H1 (cell line): ENCODE measurements around the gene ZFYVE21. TPM values are rescaled to one million over a fixed set of nuclear protein-coding genes. Genes with fewer than 3 reads are reported as not detected.

Experiments used
- CTCF ChIA-PET: fragments of 300-600 bp; sonication (Branson Sonifier 250); formaldehyde crosslinking; loops from one replicate; lab custom pipeline; 2021; ENCODE audit not compliant: partially characterized antibody; lab: Charles Lee
- POLR2A ChIA-PET: fragments of 300-600 bp; sonication (Branson Sonifier 250); formaldehyde crosslinking; loops from one replicate; lab custom pipeline; 2021; ENCODE audit warnings: inconsistent platforms; ENCODE audit not compliant: partially characterized antibody; lab: Charles Lee
- DNase-seq, 2 experiments: peaks; one replicate each; pipeline versions ENCODE4 v3.0.0 to v3.0.0-alpha.2; 2010 to 2022; ENCODE audit warnings: low spot score in 2 of 2, low read depth in 1 of 2, mixed read lengths in 1 of 2
- FAIRE-seq: peaks from 2 replicates; lab custom pipeline; 2011; peaks lifted over from hg19 to GRCh38; lab: Jason Lieb, UNC
- H2AFZ ChIP-seq: 2 replicates; pipeline ENCODE4 v1.8.1; 2012; ENCODE audit warnings: low read length, inconsistent platforms
- H2AK5ac ChIP-seq: 2 replicates; pipeline ENCODE4 v1.6.1; 2013; ENCODE audit warnings: low read depth, low read length
- H2BK120ac ChIP-seq: replicated peaks from 2 replicates; pipeline ENCODE3; 2013; ENCODE audit warnings: low read depth, low read length, inconsistent platforms
- H2BK12ac ChIP-seq: 2 replicates; pipeline ENCODE4 v1.6.1; 2013; ENCODE audit warnings: low read depth, low read length
- H2BK15ac ChIP-seq: 2 replicates; pipeline ENCODE4 v1.6.1; 2013; ENCODE audit warnings: low read length
- H2BK20ac ChIP-seq: 2 replicates; pipeline ENCODE4 v1.6.1; 2013; ENCODE audit warnings: low read length
- H2BK5ac ChIP-seq: 2 replicates; pipeline ENCODE4 v1.6.1; 2013; ENCODE audit warnings: low read depth, low read length
- H3K14ac ChIP-seq: 2 replicates; pipeline ENCODE4 v1.6.1; 2013; ENCODE audit warnings: inconsistent platforms; ENCODE audit not compliant: insufficient read length
- H3K18ac ChIP-seq: 2 replicates; pipeline ENCODE4 v1.6.1; 2013; ENCODE audit warnings: low read length; ENCODE audit errors: extremely low read depth
- H3K23ac ChIP-seq: 2 replicates; pipeline ENCODE4 v1.6.1; 2013; ENCODE audit warnings: inconsistent platforms; ENCODE audit not compliant: insufficient read length
- H3K23me2 ChIP-seq: 2 replicates; pipeline ENCODE4 v1.6.1; 2013; ENCODE audit warnings: low read depth, low read length
- H3K27ac ChIP-seq: 2 replicates; pipeline ENCODE4 v1.6.1; 2011; ENCODE audit warnings: low read depth, low read length, inconsistent platforms
- H3K27me3 ChIP-seq, 4 experiments: replicated peaks in 1 of 4; 1 replicate in 1 of 4; 2 replicates in 3 of 4; pipeline versions ENCODE4 v1.6.1 to v1.8.1; 2011 to 2013; ENCODE audit warnings: low read length in 3 of 4, mild to moderate bottlenecking in 3 of 4, inconsistent platforms in 2 of 4, mixed read lengths in 2 of 4, moderate library complexity in 1 of 4; ENCODE audit not compliant: control insufficient read depth in 3 of 4, insufficient read depth in 3 of 4; ENCODE audit errors: extremely low read depth in 1 of 4
- H3K36me3 ChIP-seq, 4 experiments: 2 replicates each; pipeline versions ENCODE4 v1.6.1 to v1.8.1; 2011 to 2013; ENCODE audit warnings: mild to moderate bottlenecking in 4 of 4, low read length in 3 of 4, moderate library complexity in 2 of 4, control low read depth in 1 of 4, inconsistent platforms in 1 of 4; ENCODE audit not compliant: insufficient read depth in 4 of 4, control insufficient read depth in 2 of 4
- H3K4ac ChIP-seq: replicated peaks from 2 replicates; pipeline ENCODE3; 2013; ENCODE audit warnings: low read length, low read depth, mixed read lengths, inconsistent platforms; ENCODE audit not compliant: insufficient read length
- H3K4me1 ChIP-seq, 4 experiments: replicated peaks in 1 of 4; 1 replicate in 1 of 4; 2 replicates in 3 of 4; pipeline versions ENCODE4 v1.6.1 to v1.8.1; 2011 to 2013; ENCODE audit warnings: low read length in 3 of 4, inconsistent platforms in 2 of 4, mixed read lengths in 1 of 4; ENCODE audit not compliant: insufficient read depth in 4 of 4, control insufficient read depth in 3 of 4
- H3K4me2 ChIP-seq, 2 experiments: 2 replicates each; pipeline versions ENCODE4 v1.6.1 to v1.8.1; 2011 to 2013; ENCODE audit warnings: low read depth in 2 of 2, low read length in 2 of 2, control low read depth in 1 of 2, inconsistent platforms in 1 of 2, mild to moderate bottlenecking in 1 of 2; ENCODE audit not compliant: insufficient read depth in 1 of 2
- H3K4me3 ChIP-seq, 4 experiments: fragments of 200-600, 300-600 bp in 1 of 4; sonication (generic), shearing (Covaris generic), sonication (Bioruptor Twin) in 1 of 4; 2 replicates each; pipeline versions ENCODE4 v1.5.1 to v1.8.1; 2011 to 2016; ENCODE audit warnings: low read length in 4 of 4, low read depth in 3 of 4, control low read depth in 2 of 4, inconsistent platforms in 2 of 4, mild to moderate bottlenecking in 2 of 4, mixed read lengths in 1 of 4, moderate library complexity in 1 of 4; ENCODE audit not compliant: insufficient read depth in 2 of 4; ENCODE audit errors: extremely low read depth in 1 of 4
- H3K56ac ChIP-seq: replicated peaks from 2 replicates; pipeline ENCODE3; 2013; ENCODE audit warnings: low read depth, mild to moderate bottlenecking, mixed read lengths, low read length, inconsistent platforms; ENCODE audit not compliant: insufficient read length
- H3K79me1 ChIP-seq: 2 replicates; pipeline ENCODE4 v1.6.1; 2013; ENCODE audit warnings: low read depth, low read length, control low read depth
- H3K79me2 ChIP-seq, 2 experiments: 2 replicates each; pipeline versions ENCODE4 v1.6.1 to v1.8.1; 2012 to 2013; ENCODE audit warnings: low read length in 2 of 2, mild to moderate bottlenecking in 2 of 2, inconsistent platforms in 1 of 2; ENCODE audit not compliant: insufficient read depth in 2 of 2, control insufficient read depth in 1 of 2
- H3K9ac ChIP-seq, 4 experiments: replicated peaks in 1 of 4; 1 replicate in 1 of 4; 2 replicates in 3 of 4; pipeline versions ENCODE4 v1.6.1 to v1.8.1; 2011 to 2013; ENCODE audit warnings: low read depth in 3 of 4, low read length in 3 of 4, control low read depth in 2 of 4, mild to moderate bottlenecking in 2 of 4, moderate library complexity in 2 of 4, inconsistent platforms in 1 of 4; ENCODE audit errors: extremely low read depth in 1 of 4
- H3K9me3 ChIP-seq, 2 experiments: 2 replicates each; pipeline versions ENCODE4 v1.6.1 to v1.8.1; 2012 to 2013; ENCODE audit warnings: mild to moderate bottlenecking in 2 of 2, moderate library complexity in 2 of 2, control low read depth in 1 of 2, inconsistent platforms in 1 of 2, low read depth in 1 of 2, low read length in 1 of 2, mixed read lengths in 1 of 2; ENCODE audit not compliant: insufficient read depth in 2 of 2
- H4K20me1 ChIP-seq, 2 experiments: replicated peaks in 1 of 2; 2 replicates each; pipeline versions ENCODE3 to v1.8.1; 2011 to 2013; ENCODE audit warnings: inconsistent platforms in 2 of 2, low read length in 2 of 2, mild to moderate bottlenecking in 1 of 2; ENCODE audit not compliant: insufficient read depth in 2 of 2, control insufficient read depth in 1 of 2
- H4K5ac ChIP-seq: 2 replicates; pipeline ENCODE4 v1.6.1; 2013; ENCODE audit warnings: low read length, low read depth, mixed read lengths, inconsistent platforms; ENCODE audit not compliant: insufficient read length
- H4K8ac ChIP-seq: 2 replicates; pipeline ENCODE4 v1.8.0; 2013; ENCODE audit warnings: mild to moderate bottlenecking, moderate library complexity, low read length, inconsistent platforms; ENCODE audit not compliant: insufficient read depth; ENCODE audit errors: extremely low read depth
- H4K91ac ChIP-seq: replicated peaks from 2 replicates; pipeline ENCODE3; 2013; ENCODE audit warnings: low read length, mixed read lengths, inconsistent platforms; ENCODE audit not compliant: insufficient read length
- BACH1 ChIP-seq: IDR thresholded peaks from 2 replicates; pipeline ENCODE4 v1.6.1; 2012; ENCODE audit warnings: low read length, improper control_type of control experiment
- BRCA1 ChIP-seq: IDR thresholded peaks from 2 replicates; pipeline ENCODE4 v1.6.1; 2012; ENCODE audit warnings: low read depth, low read length, improper control_type of control experiment
- CHD1 ChIP-seq: IDR thresholded peaks from 2 replicates; pipeline ENCODE4 v1.6.1; 2012; ENCODE audit warnings: low read depth, low read length, improper control_type of control experiment
- CTBP2 ChIP-seq: IDR thresholded peaks from 2 replicates; pipeline ENCODE4 v1.7.0; 2011; ENCODE audit warnings: borderline replicate concordance, mild to moderate bottlenecking, moderate library complexity, mixed read lengths, low read length; ENCODE audit not compliant: insufficient read depth, insufficient read length
- CTCF ChIP-seq, 3 experiments: IDR thresholded peaks; 1 replicate in 2 of 3; 2 replicates in 1 of 3; pipeline versions ENCODE4 v1.5.1 to v1.6.1; 2011; ENCODE audit warnings: low read length in 3 of 3, mild to moderate bottlenecking in 3 of 3, inconsistent platforms in 2 of 3, low read depth in 1 of 3, moderate library complexity in 1 of 3; ENCODE audit not compliant: insufficient read depth in 1 of 3; ENCODE audit errors: control extremely low read depth in 1 of 3
- GABPA ChIP-seq: IDR thresholded peaks from 2 replicates; pipeline ENCODE4 v1.6.1; 2011; ENCODE audit warnings: mild to moderate bottlenecking, low read length, moderate library complexity, borderline replicate concordance; ENCODE audit not compliant: insufficient read depth
- GTF2F1 ChIP-seq: IDR thresholded peaks from 2 replicates; pipeline ENCODE4 v1.6.1; 2012; ENCODE audit warnings: low read depth, low read length, improper control_type of control experiment, borderline replicate concordance
- RFX5 ChIP-seq: IDR thresholded peaks from 2 replicates; pipeline ENCODE4 v1.6.1; 2011; ENCODE audit warnings: low read depth, low read length, improper control_type of control experiment, borderline replicate concordance
- RXRA ChIP-seq: IDR thresholded peaks from 2 replicates; pipeline ENCODE4 v1.6.1; 2011; ENCODE audit warnings: low read depth, mild to moderate bottlenecking, low read length, moderate library complexity; ENCODE audit not compliant: insufficient read depth
- SIRT6 ChIP-seq: IDR thresholded peaks from one replicate; pipeline ENCODE4 v1.7.1; 2012; ENCODE audit warnings: low read length, inconsistent platforms
- SRF ChIP-seq: IDR thresholded peaks from 2 replicates; pipeline ENCODE4 v1.6.1; 2011; ENCODE audit warnings: mild to moderate bottlenecking, low read depth, low read length, moderate library complexity
- WGBS, 2 experiments: shearing (Covaris generic) in 1 of 2; methylation state at CpG; one replicate each; pipeline versions ENCODE4 v1.1.6 to v1.1.7; 2013 to 2015; ENCODE audit warnings: low lambda C conversion rate in 2 of 2, mixed read lengths in 2 of 2, inconsistent platforms in 1 of 2, low coverage in 1 of 2, missing lambda C conversion rate in 1 of 2; ENCODE audit not compliant: insufficient replicate concordance in 2 of 2, insufficient coverage in 1 of 2, insufficient read length in 1 of 2; ENCODE audit errors: extremely low coverage in 1 of 2, missing lambda C conversion rate in 1 of 2; 5-methylcytosine and 5-hydroxymethylcytosine counted together
- polyA plus RNA-seq, 7 experiments: library from polyadenylated mRNA; depleted of rRNA in 3 of 7; stranded (reverse) in 5 of 7; unstranded in 2 of 7; fragments of >200 nt in 5 of 7; fragments of 200-250 nt in 2 of 7; gene quantifications; 1 replicate in 5 of 7; 2 replicates in 1 of 7; 4 replicates in 1 of 7; pipeline versions ENCODE4 v1.2.1 to v1.2.3, GENCODE V29; 2011 to 2013; ENCODE audit warnings: missing spikeins in 2 of 7, mixed read lengths in 2 of 7
- total RNA-seq: library from RNA; stranded (reverse); fragmentation: NEBNext Ultra II Directional; extraction: Animal tissue kit (Norgen Biotek cat#: 25700); gene quantifications from 2 replicates; pipeline ENCODE4 v1.2.1, GENCODE V29; 2021

The ZFYVE21 gene
- total and polyA plus RNA-seq, 2 of the 8 experiments (the other 6 are each of a cell fraction or from before 2014, with no cell fraction given) = 53.4 to 127 TPM

DNA sequence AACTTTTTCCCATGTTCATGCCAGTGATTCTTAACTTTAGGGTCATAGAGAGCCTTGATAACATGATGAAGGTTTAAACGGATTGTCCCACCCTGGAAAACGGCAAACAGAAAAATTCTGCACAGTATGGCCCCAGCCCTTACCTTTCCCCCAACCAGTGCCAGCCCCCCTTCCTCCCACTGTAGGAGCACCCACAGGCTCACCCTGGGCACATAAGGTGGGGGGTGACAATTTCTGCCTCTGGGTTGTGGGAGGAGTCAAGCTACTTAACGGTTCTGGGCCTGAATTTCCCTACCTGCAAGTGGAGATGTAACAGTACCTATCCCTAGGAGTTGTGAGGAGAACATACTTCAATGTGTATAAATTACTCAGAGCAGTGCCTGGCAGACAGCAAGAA lies 18.4 kb upstream of the ZFYVE21 start:
- 84% methylated on average over 3 of the region's 3 CpGs; no CpG with 5 or more reads in 1 of the 2 experiments for WGBS, 2 experiments
- no peak overlapping the region for H3K4me3 ChIP-seq
- TF ChIP-seq RXRA (no peak), SRF (no peak), BACH1 (no peak), BRCA1 (no peak), CHD1 (no peak), CTCF (IDR thresholded peaks at IDR 0.05; ENCODE audit: control extremely low read depth in 1 of 3, insufficient read depth in 1 of 3, low read depth in 1 of 3, low read length in 3 of 3) (no peak), GABPA (no peak), CTBP2 (no peak), RFX5 (no peak), SIRT6 (no peak), GTF2F1 (no peak)

More for the DNA sequence above, 18.4 kb upstream of the ZFYVE21 start:
- peaks cover 0 to 2% (median 0%) of the 10 kb centered on the region in 4 experiments; a peak in 2 of 7 replicates for H3K4me1 ChIP-seq
- no peak overlapping the region for H3K14ac ChIP-seq
- no peak overlapping the region for H3K56ac ChIP-seq
- H3K4me2 ChIP-seq = no peak overlapping the region
- H2BK20ac ChIP-seq = no peak overlapping the region
- H2AFZ ChIP-seq = no peak overlapping the region
- no peaks in the 10 kb centered on the region for H3K9me3 ChIP-seq
- no peak overlapping the region for H3K23ac ChIP-seq
- no peak overlapping the region for H2BK15ac ChIP-seq
- POLR2A ChIA-PET = interaction anchor here (1.2 to 8.8 kb wide), 3 partner anchors 7 to 19 kb away, joined by 3 to 74 read pairs (median 5); partner anchors contain the start of gene ZFYVE21
- no peak overlapping the region for H2BK12ac ChIP-seq
- H2BK120ac ChIP-seq = no peak overlapping the region
- no peak overlapping the region for H3K9ac ChIP-seq
- peaks cover 8% of the 10 kb centered on the region; the same call in 1 of the 2 replicates for H3K79me1 ChIP-seq
- H4K91ac ChIP-seq = no peak overlapping the region
- FAIRE-seq (no peak), DNase-seq (no peak)
- H3K23me2 ChIP-seq = no peaks in the 10 kb centered on the region
- H4K20me1 ChIP-seq = peaks cover 10 to 25% of the 10 kb centered on the region in 2 experiments
- no peak overlapping the region for H3K4ac ChIP-seq
- H3K27ac ChIP-seq = no peak overlapping the region
- no peaks in the 10 kb centered on the region for H3K27me3 ChIP-seq
- H3K36me3 ChIP-seq = peaks cover 7 to 37% (median 17%) of the 10 kb centered on the region in 4 experiments; a peak in 6 of 8 replicates
- no peak overlapping the region for H4K8ac ChIP-seq
- H3K18ac ChIP-seq = no peak overlapping the region
- no peak overlapping the region for H4K5ac ChIP-seq
- H3K79me2 ChIP-seq = no peaks in the 10 kb centered on the region
- CTCF ChIA-PET = interaction anchor here (1.1 kb wide), 1 partner anchor 15 kb away, joined by 4 read pairs; no protein-coding TSS in a partner anchor
- H2BK5ac ChIP-seq = no peak overlapping the region
- no peak overlapping the region for H2AK5ac ChIP-seq
